Measurements from ENCODE around the gene ZFAND3.
A peak's percentile ranks its signal among the peaks of the same experiment; 100 is the strongest.

The ZFAND3 gene

DNA sequence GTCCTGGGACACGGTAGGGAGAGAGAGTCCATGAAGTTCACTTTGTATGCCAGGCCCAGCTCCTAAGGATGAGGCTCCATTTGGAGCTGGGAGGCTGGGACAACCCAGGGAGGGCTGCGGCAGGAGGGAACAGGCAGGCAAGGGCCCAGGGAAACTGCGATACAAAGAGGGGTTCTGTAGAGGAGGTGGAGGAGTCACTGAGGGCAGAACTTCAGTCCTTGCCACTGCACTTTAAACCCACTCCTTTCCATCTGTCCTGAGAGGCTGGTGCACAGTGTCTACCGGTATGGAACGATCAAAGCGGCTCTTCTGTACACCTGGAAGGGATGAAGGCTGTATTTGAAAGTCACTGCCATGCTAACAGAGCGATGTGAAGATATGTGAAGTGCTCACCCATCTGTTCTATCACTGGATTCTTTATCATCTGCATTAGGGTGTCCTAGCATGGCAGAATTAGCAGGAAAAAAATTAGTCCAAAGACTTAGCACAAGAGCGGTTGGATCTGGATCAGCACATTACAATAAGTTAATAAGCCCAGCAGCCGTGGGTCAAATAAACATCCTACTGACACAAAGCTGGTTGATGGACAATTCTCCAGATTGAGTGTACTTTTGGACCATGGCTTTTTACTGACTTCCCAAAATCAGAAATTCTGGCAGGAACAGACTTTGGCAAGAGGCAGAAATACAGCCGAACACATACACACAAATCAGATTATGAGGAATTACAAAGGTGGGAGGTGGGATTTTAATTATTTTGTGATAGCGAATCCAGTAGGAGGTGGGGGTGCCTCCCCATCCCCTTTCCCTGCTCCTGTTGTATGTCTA is 20.9 kb upstream of the ZFAND3 start:
- DNase-seq = no peak

- no peak for DNase-seq
These were observed 20.3 kb upstream of the ZFAND3 start for GRCh38 chr6:37799263-37799644.

DNA sequence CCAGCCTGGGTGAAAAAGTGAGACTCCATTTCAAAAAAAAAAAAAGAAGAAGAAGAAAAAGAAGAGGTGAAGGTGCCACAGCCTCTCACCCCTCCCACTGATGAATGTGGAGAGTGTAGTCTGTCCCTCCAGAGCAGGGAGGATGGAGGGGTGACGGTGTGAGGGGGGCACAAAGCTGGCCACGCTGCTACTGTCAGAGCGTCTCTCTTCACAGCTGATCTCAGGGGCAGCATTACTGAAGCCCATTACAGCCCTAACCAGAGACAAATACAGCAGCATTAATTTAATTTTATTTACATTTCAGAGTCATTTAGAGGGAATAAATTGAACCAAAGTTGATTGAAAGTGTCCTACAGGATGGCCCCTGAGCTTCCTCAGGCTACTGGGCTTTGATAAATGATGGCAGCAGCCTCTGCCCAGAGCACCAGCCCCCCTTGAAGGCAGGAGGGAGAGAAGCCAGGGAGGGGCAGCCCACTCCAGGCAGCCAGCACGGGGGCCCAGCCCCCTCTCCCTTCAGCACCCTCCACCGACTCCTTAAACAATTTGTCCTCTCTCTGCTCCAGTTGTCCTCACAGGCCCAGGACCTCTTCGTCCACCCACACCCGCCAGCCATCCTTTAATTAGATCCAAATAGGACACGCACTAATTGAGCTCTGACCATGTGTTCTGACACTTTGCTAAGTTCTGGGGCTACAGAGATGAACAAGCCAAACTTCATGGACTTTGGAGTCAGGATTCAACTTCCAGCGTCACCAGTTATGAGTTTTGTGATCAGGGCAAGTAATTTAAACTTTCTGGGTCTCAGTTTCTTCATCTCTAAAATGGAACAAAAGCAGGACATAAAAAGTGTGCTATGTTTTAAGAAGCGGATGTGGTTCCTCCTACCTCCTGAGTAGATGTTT is 18.6 kb upstream of the ZFAND3 start:
- DNase-seq = no peak

DNA sequence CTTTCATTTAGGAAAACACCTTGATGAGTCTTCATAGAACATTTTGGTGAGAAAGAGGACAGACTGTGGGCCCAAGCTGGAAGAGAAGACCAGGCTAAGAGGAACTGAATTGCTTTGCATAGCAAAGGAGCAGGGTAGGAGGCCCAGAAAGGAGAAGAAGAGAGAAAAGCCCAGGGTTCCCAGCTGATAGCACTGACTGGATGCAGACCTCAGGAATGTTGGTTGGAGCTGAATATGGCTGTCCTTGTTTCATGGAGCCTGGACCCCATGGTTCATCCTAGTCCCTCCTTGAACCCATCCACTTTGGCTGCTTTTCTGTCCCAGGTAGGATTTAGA is 18.0 kb upstream of the ZFAND3 start:
- DNase-seq = no peak

DNA sequence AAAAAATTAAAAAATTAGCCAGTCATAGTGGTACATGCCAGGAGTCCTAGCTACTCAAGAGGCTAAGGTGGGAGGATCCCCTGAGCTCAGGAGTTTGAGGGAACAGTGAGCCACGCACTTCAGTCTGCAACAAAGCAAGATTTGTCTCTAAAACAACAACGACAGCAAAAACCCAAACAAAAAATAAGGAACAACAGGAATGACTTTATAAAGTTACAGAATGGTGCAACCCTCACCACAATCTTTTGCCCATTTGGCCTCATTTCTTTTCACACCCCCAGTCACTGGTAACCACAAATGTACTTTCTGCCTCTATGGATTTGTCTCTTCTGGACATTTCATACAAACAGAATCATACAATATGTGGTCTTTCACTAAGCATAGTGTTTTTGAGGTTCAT is 16.7 kb upstream of the ZFAND3 start:
- no peak for DNase-seq

DNA sequence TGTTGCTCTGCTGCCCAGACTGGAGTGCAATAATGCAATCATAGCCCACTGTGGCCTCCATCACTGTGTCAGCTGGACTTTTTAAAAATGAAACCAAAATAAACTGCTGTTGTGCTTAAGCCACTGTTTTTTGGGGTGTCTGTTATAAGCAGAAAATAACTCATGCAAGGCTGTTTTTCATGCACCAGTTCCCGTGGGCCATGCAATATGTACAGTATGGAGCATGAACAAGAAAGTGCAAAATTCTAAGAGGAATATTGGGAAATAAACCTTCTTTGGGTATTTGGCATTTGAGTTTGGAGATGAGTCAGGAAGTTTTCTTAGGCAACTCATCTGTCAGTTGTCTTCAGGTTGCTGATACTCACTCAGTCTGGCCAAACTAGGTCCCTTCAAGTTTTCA is 14.9 kb upstream of the ZFAND3 start:
- peak; percentile 35 for DNase-seq

DNA sequence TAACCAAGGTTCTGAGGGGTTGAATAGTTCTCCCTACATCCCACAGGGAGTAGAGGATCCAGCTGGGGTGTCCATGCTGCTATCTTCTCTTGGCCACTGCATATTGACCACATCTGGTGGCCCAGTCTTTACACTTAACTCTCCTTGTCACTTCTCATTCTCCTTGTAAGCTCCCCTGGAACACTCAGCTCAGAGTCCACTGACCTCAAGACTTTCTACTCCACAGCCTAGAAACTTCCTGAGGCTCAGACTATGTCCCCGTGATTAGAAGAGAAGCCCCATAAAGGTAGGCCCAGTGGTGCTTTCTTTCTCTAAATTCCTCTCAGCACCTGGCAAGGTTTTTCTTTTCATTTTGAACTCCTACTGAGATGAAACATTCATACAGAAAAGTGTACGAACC is 13.3 kb upstream of the ZFAND3 start:
- no peak for DNase-seq

- no peak for DNase-seq
These were observed 11.9 kb upstream of the ZFAND3 start for GRCh38 chr6:37807656-37808055.

- no peak for DNase-seq
These were observed 10.4 kb upstream of the ZFAND3 start for GRCh38 chr6:37809197-37809543.

DNA sequence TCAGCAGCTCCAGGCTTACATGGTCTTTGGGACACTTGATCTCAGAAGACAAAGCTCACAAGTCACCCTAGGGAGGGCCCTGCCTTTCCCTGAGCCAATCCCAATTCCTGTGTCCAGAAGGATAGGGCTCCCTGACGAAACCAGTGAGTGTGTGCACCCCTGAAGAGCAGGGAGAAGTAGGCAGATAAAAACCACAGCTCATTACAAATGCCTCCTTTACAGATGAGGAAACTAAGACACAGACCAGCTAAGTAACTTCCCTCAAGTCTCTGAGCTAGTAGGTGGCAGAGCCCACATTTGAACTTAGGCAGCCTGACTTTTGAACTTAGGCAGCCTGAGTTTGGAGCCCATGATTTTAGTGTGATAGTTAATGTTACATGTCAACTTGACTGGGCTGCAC is 6.7 kb upstream of the ZFAND3 start:
- no peak for DNase-seq

- DNase-seq = no peak
These were observed 5.2 kb upstream of the ZFAND3 start for GRCh38 chr6:37814374-37814773.

- no peak for DNase-seq
These were observed 2.7 kb upstream of the ZFAND3 start for GRCh38 chr6:37816599-37817375.

DNA sequence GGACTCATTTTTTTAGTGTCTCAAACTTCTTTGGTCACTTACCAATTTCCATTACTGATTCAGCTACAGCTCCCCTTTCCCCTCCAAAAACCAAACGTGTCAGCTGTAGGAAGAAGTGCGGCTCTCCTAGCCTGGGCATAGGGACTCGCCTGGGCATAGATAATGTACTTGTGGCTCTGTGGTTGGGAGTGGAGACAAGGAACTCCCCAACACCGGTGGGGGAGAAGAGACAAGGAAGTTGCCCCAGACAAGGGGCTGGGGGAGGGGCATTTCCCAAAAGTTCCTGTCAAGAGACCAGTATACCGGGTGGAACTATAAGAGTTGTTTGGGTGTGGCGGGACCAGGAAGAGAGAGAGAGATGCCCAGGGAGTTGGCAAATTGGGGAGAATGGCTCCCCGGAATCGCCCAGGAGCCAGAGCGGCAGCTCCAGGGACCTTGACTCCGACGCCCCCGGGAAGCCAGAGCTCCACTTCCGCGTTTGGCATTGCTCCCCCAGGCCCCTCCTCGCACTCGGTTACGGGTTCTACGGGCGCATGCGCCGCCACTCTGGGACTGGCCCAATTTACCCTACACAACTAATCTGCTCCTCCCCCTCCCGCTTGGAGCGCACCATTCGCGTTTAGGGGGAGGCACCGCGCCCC is 871 bp upstream of the ZFAND3 start:
- peak; percentile 94 for DNase-seq

- peak; percentile 76 for DNase-seq
These were observed 533 bp downstream of the ZFAND3 start for GRCh38 chr6:37819802-37820717.

DNA sequence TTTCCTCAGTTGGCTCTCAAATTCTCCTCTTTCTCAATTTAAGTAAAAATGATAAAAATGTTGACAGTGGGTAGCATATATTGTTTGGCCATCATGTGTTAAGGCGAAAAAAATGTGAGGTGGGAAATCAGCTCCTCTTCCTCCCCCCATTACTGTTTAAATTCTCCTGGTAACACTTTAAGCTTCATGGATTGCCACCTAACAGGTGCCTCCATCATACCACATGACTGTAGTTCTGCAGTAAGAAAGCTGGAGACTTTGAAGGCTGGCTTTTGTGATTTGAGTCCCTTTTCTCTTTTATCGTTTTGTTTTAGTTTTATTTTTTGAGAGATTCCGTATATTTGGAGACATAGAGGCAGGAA is 1.2 kb downstream of the ZFAND3 start:
- DNase-seq = no peak

GRCh38 chr6:37821446-37821845 is 1.9 kb downstream of the ZFAND3 start:
- DNase-seq = no peak

GRCh38 chr6:37822851-37823682 is 3.5 kb downstream of the ZFAND3 start:
- DNase-seq = no peak

DNA sequence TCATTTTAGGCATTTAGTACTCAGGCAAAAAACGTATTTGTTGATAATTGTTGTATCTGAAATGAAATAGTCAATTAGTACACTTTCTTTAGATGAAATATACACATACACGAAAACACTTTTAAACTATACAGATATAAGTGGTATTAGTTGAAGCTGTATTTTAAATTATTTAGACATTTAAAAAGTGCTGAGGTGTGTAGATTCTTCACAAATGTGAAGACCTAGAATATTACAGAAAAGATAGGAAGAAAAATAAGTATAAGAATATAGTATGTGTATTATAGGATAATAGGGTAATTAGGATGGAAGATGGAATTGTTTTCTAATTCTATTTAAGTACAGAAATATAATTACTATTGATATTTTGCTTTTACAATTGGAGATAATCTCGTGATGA is 4.6 kb downstream of the ZFAND3 start:
- no peak for DNase-seq

GRCh38 chr6:37826188-37826587 is 6.7 kb downstream of the ZFAND3 start:
- DNase-seq = no peak

DNA sequence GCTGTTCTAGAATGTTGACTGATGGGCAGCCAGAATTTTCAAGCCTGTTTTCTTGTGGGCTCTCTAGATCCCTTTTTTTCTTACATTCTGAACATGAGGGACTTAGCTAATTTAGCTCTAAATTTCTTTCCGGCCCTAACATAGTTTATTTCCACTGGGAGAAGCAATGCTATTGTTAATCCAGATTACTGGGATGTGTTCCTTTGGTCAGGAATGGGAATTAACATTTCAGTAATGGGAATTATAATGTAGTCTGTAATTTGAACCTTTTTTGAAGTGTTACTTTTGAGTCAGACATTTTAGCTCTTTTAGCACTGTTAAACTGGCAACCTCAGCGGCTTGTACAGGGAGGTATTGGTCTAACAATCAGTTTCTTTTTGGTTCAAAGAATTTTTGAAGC is 7.5 kb downstream of the ZFAND3 start:
- DNase-seq = no peak

DNA sequence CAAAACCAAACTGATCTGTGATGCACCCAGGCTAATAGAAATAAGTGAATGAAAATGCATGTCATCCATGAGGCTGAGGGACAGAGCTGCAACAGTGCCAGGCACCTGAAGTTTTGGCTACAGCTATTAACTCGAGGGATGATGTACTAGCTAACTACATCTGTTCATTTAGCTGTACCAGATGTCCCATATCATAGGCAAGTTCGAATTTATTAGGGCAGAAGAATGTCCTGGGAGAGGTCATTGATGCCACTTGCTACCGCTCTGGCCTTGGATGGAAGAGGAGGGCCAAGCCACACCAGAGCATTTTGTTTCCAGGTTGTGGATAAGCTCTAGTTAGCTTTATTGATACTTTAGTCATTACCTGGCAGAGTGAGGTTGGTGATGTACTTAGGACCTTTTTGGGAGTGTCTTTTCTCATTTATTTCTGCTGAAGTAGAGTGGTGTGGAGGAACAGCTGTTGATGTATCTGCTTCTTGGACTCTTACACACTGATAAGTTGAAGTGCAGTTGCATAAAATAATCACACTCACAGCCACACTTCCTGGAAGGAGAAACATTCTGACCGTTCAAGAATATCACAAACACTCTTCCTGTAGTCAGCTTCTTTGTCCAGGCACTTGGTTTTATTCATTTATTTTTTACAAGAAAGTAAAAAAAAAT is 8.2 kb downstream of the ZFAND3 start:
- DNase-seq = no peak
